HepG2 (cell line): ENCODE results near the gene ERFL. TPM values are rescaled to one million over a fixed set of nuclear protein-coding genes. Genes with fewer than 3 reads are reported as not detected.

Experiments
- AHR ChIP-seq: IDR thresholded peaks from 2 replicates; pipeline ENCODE4 v1.6.1; 2018; ENCODE audit warnings: missing genetic modification reagents, missing compliant biosample characterization
- CCAR2 ChIP-seq: fragments of 200-400 bp; formaldehyde crosslinking; optimal IDR thresholded peaks from 2 replicates; pipeline ENCODE3; 2018; ENCODE audit warnings: low read depth, mild to moderate bottlenecking, low read length, moderate library complexity
- CREB1 ChIP-seq, 2 experiments: fragments of 450-650 bp in 1 of 2; IDR thresholded peaks; 2 replicates each; pipeline ENCODE4 v1.6.1; 2016 to 2017; ENCODE audit warnings: control low read depth in 1 of 2, mild to moderate bottlenecking in 1 of 2, missing compliant biosample characterization in 1 of 2, missing genetic modification characterization in 1 of 2
- FOSL1 ChIP-seq: sonication (generic); formaldehyde crosslinking; IDR thresholded peaks from 2 replicates; pipeline ENCODE4 v1.9.0; 2021; ENCODE audit warnings: missing genetic modification reagents, borderline replicate concordance
- FOXJ3 ChIP-seq: sonication (generic); formaldehyde crosslinking; IDR thresholded peaks from 2 replicates; pipeline ENCODE4 v1.4.0; 2020; ENCODE audit warnings: missing genetic modification reagents, mild to moderate bottlenecking, borderline replicate concordance
- KDM3A ChIP-seq: IDR thresholded peaks from 2 replicates; pipeline ENCODE4 v1.6.1; 2018; ENCODE audit warnings: low read depth, missing compliant biosample characterization
- KLF13 ChIP-seq: sonication (generic); formaldehyde crosslinking; IDR thresholded peaks from 2 replicates; pipeline ENCODE4 v1.4.0; 2020; ENCODE audit warnings: mild to moderate bottlenecking, missing genetic modification reagents
- MXI1 ChIP-seq: IDR thresholded peaks from 3 replicates; pipeline ENCODE4 v1.6.1; 2012; ENCODE audit warnings: low read depth, low read length, inconsistent platforms, borderline replicate concordance
- NFKB2 ChIP-seq: sonication (generic); formaldehyde crosslinking; IDR thresholded peaks from 2 replicates; pipeline ENCODE4 v1.4.0; 2020; ENCODE audit warnings: missing genetic modification reagents, borderline replicate concordance
- POGZ ChIP-seq: sonication (generic); formaldehyde crosslinking; IDR thresholded peaks from 2 replicates; pipeline ENCODE4 v1.4.0; 2020; ENCODE audit warnings: mild to moderate bottlenecking, missing genetic modification reagents
- SIX4 ChIP-seq: sonication (generic); formaldehyde crosslinking; IDR thresholded peaks from 2 replicates; pipeline ENCODE4 v1.4.0; 2020; ENCODE audit warnings: missing genetic modification reagents
- THAP11 ChIP-seq: IDR thresholded peaks from 2 replicates; pipeline ENCODE4 v1.6.1; 2016; ENCODE audit warnings: missing biosample characterization, missing genetic modification reagents
- ZNF10 ChIP-seq: sonication (generic); formaldehyde crosslinking; IDR thresholded peaks from 2 replicates; pipeline ENCODE4 v1.4.0; 2020; ENCODE audit warnings: mild to moderate bottlenecking, low read depth, missing genetic modification reagents, borderline replicate concordance
- ZNF883 ChIP-seq: sonication (generic); formaldehyde crosslinking; IDR thresholded peaks from 2 replicates; pipeline ENCODE4 v1.5.1; 2020; ENCODE audit warnings: mild to moderate bottlenecking, missing genetic modification reagents; ENCODE audit errors: not compliant biosample characterization
- polyA plus RNA-seq, 8 experiments: library from polyadenylated mRNA; depleted of rRNA in 3 of 8; stranded (reverse) in 7 of 8; unstranded in 1 of 8; fragments of >200 nt; fragmentation: Illumina TruSeq in 4 of 8; extraction: Trizol in 4 of 8; gene quantifications; 2 replicates each; pipeline versions ENCODE4 v1.2.1 to v1.2.3, GENCODE V29; 2011 to 2016; ENCODE audit warnings: low read depth in 4 of 8, missing spikeins in 1 of 8, mixed read lengths in 1 of 8; ENCODE audit not compliant: insufficient read depth in 1 of 8
- total RNA-seq, 5 experiments: library from RNA; depleted of rRNA; stranded (reverse); fragments of >200 nt; fragmentation: Illumina TruSeq; extraction: Trizol; gene quantifications; 2 replicates each; pipeline ENCODE4 v1.2.3, GENCODE V29; 2016; ENCODE audit warnings: low read depth in 1 of 5
- TF ChIP-seq, protein P1 (sequence below): sonication (generic); IDR thresholded peaks from 2 replicates; pipeline ENCODE4 v1.6.1; 2016; ENCODE audit warnings: low read depth, borderline replicate concordance
- TF ChIP-seq, protein P2 (sequence below): fragments of 450-650 bp; IDR thresholded peaks from 2 replicates; pipeline ENCODE4 v1.6.1; 2016
- TF ChIP-seq, protein P3 (sequence below): sonication (generic); formaldehyde crosslinking; IDR thresholded peaks from 2 replicates; pipeline ENCODE4 v1.4.0; 2020; ENCODE audit warnings: missing genetic modification reagents; ENCODE audit errors: not compliant biosample characterization
- TF ChIP-seq, protein P4 (sequence below), 2 experiments: sonication (generic) in 1 of 2; formaldehyde crosslinking in 1 of 2; IDR thresholded peaks; 2 replicates each; pipeline versions ENCODE4 v1.4.0 to v1.6.1; 2018 to 2020; ENCODE audit warnings: missing genetic modification reagents in 2 of 2, borderline replicate concordance in 1 of 2, low read depth in 1 of 2, mild to moderate bottlenecking in 1 of 2, missing biosample characterization in 1 of 2
- TF ChIP-seq, protein P5 (sequence below): sonication (generic); formaldehyde crosslinking; IDR thresholded peaks from 2 replicates; pipeline ENCODE4 v1.4.0; 2020; ENCODE audit warnings: low read depth, mild to moderate bottlenecking, missing genetic modification reagents
- TF ChIP-seq, protein P6 (sequence below): sonication (generic); formaldehyde crosslinking; IDR thresholded peaks from 2 replicates; pipeline ENCODE4 v1.5.0; 2020; ENCODE audit warnings: missing genetic modification reagents

ERFL gene
- total and polyA plus RNA-seq, 2 of the 13 experiments (the other 11 are each of a cell fraction or from before 2014, with no cell fraction given): not detected

DNA sequence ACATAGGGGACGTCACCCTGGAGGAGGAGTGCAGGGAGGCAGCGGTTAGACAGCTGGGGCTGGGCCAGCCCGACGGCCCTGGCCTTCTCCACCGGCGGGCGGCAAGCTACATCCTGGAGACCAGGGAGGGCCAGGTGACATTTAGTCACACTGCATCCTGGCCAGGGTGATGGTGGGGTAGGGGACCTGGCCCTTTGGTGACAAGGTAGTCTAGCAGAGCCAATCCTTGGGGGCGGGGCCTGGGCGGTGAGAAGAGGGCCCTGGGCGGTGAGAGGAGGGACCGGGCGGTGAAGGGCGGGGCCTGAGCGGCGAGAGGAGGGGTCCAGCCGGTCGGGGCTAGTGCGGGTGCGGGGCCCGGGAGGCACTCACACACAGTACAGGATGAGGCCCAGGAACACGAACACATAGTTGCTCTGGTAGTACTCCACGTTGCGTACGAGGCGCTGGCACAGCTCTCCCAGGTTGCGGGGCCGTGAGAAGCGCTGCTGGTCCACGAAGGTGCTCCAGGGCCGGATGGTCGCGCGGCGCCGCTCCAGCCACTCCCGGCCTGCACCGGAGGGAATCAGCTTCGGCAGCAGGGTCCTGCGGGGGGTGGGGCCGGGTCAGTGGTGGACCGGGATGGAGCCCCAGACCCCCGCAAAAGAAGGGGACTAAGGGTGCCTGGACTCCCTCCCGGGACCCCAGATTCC, 30.3 kb upstream of the ERFL start (continued):
- TF ChIP-seq AHR (CRISPR knock-in tag) (0 out of 2 replicates have a peak, but pooled peaks have one; percentile 11), KLF13 (CRISPR knock-in tag) (no peak), SIX4 (CRISPR knock-in tag) (no peak), FOXJ3 (no peak), NFKB2 (CRISPR knock-in tag) (0 out of 2 replicates have a peak, but pooled peaks have one; percentile 40), CREB1 (IDR thresholded peaks at IDR 0.05) (no peak), CREB1 (CRISPR knock-in tag; IDR thresholded peaks at IDR 0.05) (no peak), ZNF10 (CRISPR knock-in tag) (no peak), THAP11 (CRISPR knock-in tag) (no peak), POGZ (CRISPR knock-in tag) (no peak), CCAR2 (no peak), KDM3A (CRISPR knock-in tag) (0 out of 2 replicates have a peak, but pooled peaks have one; percentile 8), ZNF883 (no peak), FOSL1 (CRISPR knock-in tag) (no peak), MXI1 (no peak; the same call in 2 of the 3 replicates)
- TF ChIP-seq, protein P1, sequence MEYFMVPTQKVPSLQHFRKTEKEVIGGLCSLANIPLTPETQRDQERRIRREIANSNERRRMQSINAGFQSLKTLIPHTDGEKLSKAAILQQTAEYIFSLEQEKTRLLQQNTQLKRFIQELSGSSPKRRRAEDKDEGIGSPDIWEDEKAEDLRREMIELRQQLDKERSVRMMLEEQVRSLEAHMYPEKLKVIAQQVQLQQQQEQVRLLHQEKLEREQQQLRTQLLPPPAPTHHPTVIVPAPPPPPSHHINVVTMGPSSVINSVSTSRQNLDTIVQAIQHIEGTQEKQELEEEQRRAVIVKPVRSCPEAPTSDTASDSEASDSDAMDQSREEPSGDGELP: no peak
- TF ChIP-seq, protein P2, sequence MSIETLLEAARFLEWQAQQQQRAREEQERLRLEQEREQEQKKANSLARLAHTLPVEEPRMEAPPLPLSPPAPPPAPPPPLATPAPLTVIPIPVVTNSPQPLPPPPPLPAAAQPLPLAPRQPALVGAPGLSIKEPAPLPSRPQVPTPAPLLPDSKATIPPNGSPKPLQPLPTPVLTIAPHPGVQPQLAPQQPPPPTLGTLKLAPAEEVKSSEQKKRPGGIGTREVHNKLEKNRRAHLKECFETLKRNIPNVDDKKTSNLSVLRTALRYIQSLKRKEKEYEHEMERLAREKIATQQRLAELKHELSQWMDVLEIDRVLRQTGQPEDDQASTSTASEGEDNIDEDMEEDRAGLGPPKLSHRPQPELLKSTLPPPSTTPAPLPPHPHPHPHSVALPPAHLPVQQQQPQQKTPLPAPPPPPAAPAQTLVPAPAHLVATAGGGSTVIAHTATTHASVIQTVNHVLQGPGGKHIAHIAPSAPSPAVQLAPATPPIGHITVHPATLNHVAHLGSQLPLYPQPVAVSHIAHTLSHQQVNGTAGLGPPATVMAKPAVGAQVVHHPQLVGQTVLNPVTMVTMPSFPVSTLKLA: no peak
- TF ChIP-seq, protein P3, sequence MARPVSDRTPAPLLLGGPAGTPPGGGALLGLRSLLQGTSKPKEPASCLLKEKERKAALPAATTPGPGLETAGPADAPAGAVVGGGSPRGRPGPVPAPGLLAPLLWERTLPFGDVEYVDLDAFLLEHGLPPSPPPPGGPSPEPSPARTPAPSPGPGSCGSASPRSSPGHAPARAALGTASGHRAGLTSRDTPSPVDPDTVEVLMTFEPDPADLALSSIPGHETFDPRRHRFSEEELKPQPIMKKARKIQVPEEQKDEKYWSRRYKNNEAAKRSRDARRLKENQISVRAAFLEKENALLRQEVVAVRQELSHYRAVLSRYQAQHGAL: no peak
- TF ChIP-seq, protein P4, sequence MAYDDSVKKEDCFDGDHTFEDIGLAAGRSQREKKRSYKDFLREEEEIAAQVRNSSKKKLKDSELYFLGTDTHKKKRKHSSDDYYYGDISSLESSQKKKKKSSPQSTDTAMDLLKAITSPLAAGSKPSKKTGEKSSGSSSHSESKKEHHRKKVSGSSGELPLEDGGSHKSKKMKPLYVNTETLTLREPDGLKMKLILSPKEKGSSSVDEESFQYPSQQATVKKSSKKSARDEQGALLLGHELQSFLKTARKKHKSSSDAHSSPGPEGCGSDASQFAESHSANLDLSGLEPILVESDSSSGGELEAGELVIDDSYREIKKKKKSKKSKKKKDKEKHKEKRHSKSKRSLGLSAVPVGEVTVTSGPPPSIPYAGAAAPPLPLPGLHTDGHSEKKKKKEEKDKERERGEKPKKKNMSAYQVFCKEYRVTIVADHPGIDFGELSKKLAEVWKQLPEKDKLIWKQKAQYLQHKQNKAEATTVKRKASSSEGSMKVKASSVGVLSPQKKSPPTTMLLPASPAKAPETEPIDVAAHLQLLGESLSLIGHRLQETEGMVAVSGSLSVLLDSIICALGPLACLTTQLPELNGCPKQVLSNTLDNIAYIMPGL (CRISPR knock-in tag; IDR thresholded peaks at IDR 0.05; ENCODE audit: borderline replicate concordance in 1 of 2, low read depth in 1 of 2): no peak; a peak in 2 of 4 replicates
- TF ChIP-seq, protein P5, sequence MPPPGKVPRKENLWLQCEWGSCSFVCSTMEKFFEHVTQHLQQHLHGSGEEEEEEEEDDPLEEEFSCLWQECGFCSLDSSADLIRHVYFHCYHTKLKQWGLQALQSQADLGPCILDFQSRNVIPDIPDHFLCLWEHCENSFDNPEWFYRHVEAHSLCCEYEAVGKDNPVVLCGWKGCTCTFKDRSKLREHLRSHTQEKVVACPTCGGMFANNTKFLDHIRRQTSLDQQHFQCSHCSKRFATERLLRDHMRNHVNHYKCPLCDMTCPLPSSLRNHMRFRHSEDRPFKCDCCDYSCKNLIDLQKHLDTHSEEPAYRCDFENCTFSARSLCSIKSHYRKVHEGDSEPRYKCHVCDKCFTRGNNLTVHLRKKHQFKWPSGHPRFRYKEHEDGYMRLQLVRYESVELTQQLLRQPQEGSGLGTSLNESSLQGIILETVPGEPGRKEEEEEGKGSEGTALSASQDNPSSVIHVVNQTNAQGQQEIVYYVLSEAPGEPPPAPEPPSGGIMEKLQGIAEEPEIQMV (CRISPR knock-in tag): no peak; the same call in 1 of the 2 replicates
- TF ChIP-seq, protein P6, sequence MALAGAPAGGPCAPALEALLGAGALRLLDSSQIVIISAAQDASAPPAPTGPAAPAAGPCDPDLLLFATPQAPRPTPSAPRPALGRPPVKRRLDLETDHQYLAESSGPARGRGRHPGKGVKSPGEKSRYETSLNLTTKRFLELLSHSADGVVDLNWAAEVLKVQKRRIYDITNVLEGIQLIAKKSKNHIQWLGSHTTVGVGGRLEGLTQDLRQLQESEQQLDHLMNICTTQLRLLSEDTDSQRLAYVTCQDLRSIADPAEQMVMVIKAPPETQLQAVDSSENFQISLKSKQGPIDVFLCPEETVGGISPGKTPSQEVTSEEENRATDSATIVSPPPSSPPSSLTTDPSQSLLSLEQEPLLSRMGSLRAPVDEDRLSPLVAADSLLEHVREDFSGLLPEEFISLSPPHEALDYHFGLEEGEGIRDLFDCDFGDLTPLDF: no peak
